GM06990 (cell line): Measurements from ENCODE around the gene CYSTM1.

Experiments used
- DNase-seq: peaks from one replicate; pipeline ENCODE4 v3.0.0-alpha.2; 2011; ENCODE audit not compliant: insufficient read length; ENCODE audit errors: extremely low read depth
- H3K27me3 ChIP-seq: replicated peaks from 2 replicates; pipeline ENCODE4 v1.6.0; 2011; ENCODE audit warnings: low read length; ENCODE audit not compliant: control insufficient read depth, insufficient read depth
- H3K36me3 ChIP-seq: 2 replicates; pipeline ENCODE4 v1.5.1; 2011; ENCODE audit warnings: low read length; ENCODE audit not compliant: control insufficient read depth, insufficient read depth
- H3K4me3 ChIP-seq: replicated peaks from 2 replicates; pipeline ENCODE4 v1.5.1; 2011; ENCODE audit warnings: low read depth, mild to moderate bottlenecking, control low read depth, low read length
- CTCF ChIP-seq: IDR thresholded peaks from 2 replicates; pipeline ENCODE4 v1.5.1; 2011; ENCODE audit warnings: low read length, control low read depth, mild to moderate bottlenecking, inconsistent platforms; ENCODE audit not compliant: insufficient read depth, poor library complexity, severe bottlenecking

Gene CYSTM1

GRCh38 chr5:140131967-140132409 lies 43.0 kb upstream of the CYSTM1 start:
- no peak overlapping the region for H3K4me3 ChIP-seq
- no peaks in the 10 kb centered on the region for H3K36me3 ChIP-seq
- DNase-seq: no peak

GRCh38 chr5:140133514-140134167 lies 41.3 kb upstream of the CYSTM1 start:
- no peak for TF ChIP-seq CTCF
- DNase-seq: no peak
- Histone ChIP-seq H3K27me3 (no peaks in the 10 kb centered on the region), H3K4me3 (no peak overlapping the region), H3K36me3 (no peaks in the 10 kb centered on the region)

More at GRCh38 chr5:140131967-140132409, 43.0 kb upstream of the CYSTM1 start:
- no peaks in the 10 kb centered on the region for H3K27me3 ChIP-seq
- no peak for TF ChIP-seq CTCF

GRCh38 chr5:140134277-140134935 lies 40.6 kb upstream of the CYSTM1 start:
- no peaks in the 10 kb centered on the region for H3K27me3 ChIP-seq
- no peak for TF ChIP-seq CTCF
- H3K4me3 ChIP-seq: no peak overlapping the region
- no peaks in the 10 kb centered on the region for H3K36me3 ChIP-seq
- no peak for DNase-seq

GRCh38 chr5:140135127-140135526 lies 39.9 kb upstream of the CYSTM1 start:
- no peaks in the 10 kb centered on the region for H3K36me3 ChIP-seq
- no peaks in the 10 kb centered on the region for H3K27me3 ChIP-seq
- no peak for DNase-seq
- no peak for TF ChIP-seq CTCF
- H3K4me3 ChIP-seq: no peak overlapping the region

- no peak for TF ChIP-seq CTCF
- Histone ChIP-seq H3K4me3 (no peak overlapping the region), H3K36me3 (no peaks in the 10 kb centered on the region), H3K27me3 (no peaks in the 10 kb centered on the region)
- DNase-seq: no peak
Measured at GRCh38 chr5:140136624-140137023, 38.4 kb upstream of the CYSTM1 start.
